ENCODE data around the gene PTPRM. TPM values are rescaled to one million over a fixed set of nuclear protein-coding genes. Genes with fewer than 3 reads are reported as not detected.

Gene PTPRM
- total RNA-seq, 1 donor from 2014 or later: 109 TPM

GRCh38 chr18:7856733-7857132, 289.6 kb downstream of the PTPRM start:
- no peak for DNase-seq

- no peak for DNase-seq
Observed at GRCh38 chr18:7857562-7857961, 290.4 kb downstream of the PTPRM start.

- DNase-seq: no peak
Observed at GRCh38 chr18:7859122-7859521, 292.0 kb downstream of the PTPRM start.

- no peak for DNase-seq
Observed at GRCh38 chr18:7870266-7870665, 303.1 kb downstream of the PTPRM start.

GRCh38 chr18:7870855-7871254, 303.7 kb downstream of the PTPRM start:
- DNase-seq: no peak

- DNase-seq: no peak
Observed at GRCh38 chr18:7871560-7872456, 304.7 kb downstream of the PTPRM start.

GRCh38 chr18:7872569-7872968, 305.5 kb downstream of the PTPRM start:
- DNase-seq: no peak

GRCh38 chr18:7873316-7873715, 306.2 kb downstream of the PTPRM start:
- DNase-seq: no peak

- DNase-seq: no peak
Observed at GRCh38 chr18:7876354-7877104, 309.4 kb downstream of the PTPRM start.

- DNase-seq: no peak
Observed at GRCh38 chr18:7877609-7878008, 310.5 kb downstream of the PTPRM start.

GRCh38 chr18:7878265-7879211, 311.4 kb downstream of the PTPRM start:
- DNase-seq: no peak

GRCh38 chr18:7879717-7880116, 312.6 kb downstream of the PTPRM start:
- no peak for DNase-seq

GRCh38 chr18:7885865-7886264, 318.7 kb downstream of the PTPRM start:
- no peak for DNase-seq

GRCh38 chr18:7886436-7886835, 319.3 kb downstream of the PTPRM start:
- DNase-seq: no peak

- DNase-seq: no peak
Observed at GRCh38 chr18:7889515-7889914, 322.4 kb downstream of the PTPRM start.

- peak; percentile 68 for DNase-seq
Observed at GRCh38 chr18:7890075-7890474, 323.0 kb downstream of the PTPRM start.

GRCh38 chr18:7892556-7892955, 325.4 kb downstream of the PTPRM start:
- no peak for DNase-seq

GRCh38 chr18:7894592-7894991, 327.5 kb downstream of the PTPRM start:
- DNase-seq: no peak

GRCh38 chr18:7895346-7895745, 328.2 kb downstream of the PTPRM start:
- no peak for DNase-seq

GRCh38 chr18:7896161-7896560, 329.0 kb downstream of the PTPRM start:
- DNase-seq: no peak

- DNase-seq: no peak
Observed at GRCh38 chr18:7896805-7897518, 329.8 kb downstream of the PTPRM start.

GRCh38 chr18:7898181-7898580, 331.1 kb downstream of the PTPRM start:
- DNase-seq: no peak

Data from tongue (tissue), 2 donors.